Measurements from ENCODE around the gene SPATS2. TPM values are rescaled to one million over a fixed set of nuclear protein-coding genes. Genes with fewer than 3 reads are reported as not detected.

SPATS2 gene
- total RNA-seq, 1 experiment from 2014 or later: 56.3 TPM

DNA sequence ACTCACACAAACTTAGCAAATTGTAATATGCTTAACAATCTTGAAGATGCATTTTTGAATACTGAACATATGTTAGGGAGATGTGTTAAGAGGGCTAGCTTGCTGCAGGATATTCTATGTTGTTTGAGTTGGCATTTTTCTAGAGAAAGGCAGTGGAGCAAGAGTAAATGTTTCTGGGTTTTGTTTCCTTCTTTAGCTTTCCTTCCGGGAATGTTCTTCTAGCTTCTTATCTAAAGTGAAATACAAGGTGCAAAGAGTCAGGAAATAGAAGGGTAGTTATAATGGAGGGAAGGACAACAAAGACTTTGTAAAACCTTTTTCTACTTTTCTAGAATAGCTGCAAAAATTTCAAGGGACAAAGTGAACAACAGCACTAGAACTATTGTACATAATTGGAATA lies 94.0 kb downstream of the SPATS2 start:
- Histone ChIP-seq H3K27me3 (ENCODE audit: control insufficient read depth, insufficient read depth, low read length) (no peaks in the 10 kb centered on the region), H3K4me1 (ENCODE audit: control insufficient read depth, insufficient read depth, low read length) (no peaks in the 10 kb centered on the region), H3K27ac (ENCODE audit: low read length) (no peak overlapping the region), H3K4me3 (ENCODE audit: low read depth in 2 of 2, low read length in 2 of 2) (no peak overlapping the region), H3K36me3 (ENCODE audit: control insufficient read depth, insufficient read depth, low read length) (peaks cover 5% of the 10 kb centered on the region; the same call in 1 of the 2 replicates), H3K9me3 (ENCODE audit: control insufficient read depth, insufficient read depth, low read depth, low read length) (no peaks in the 10 kb centered on the region)
- BruUV-seq (replicated peaks): no TSS peak
- POLR2A ChIA-PET: no interaction called here
- TF ChIP-seq TCF7L2 (IDR thresholded peaks at IDR 0.05; ENCODE audit: low read depth, low read length) (no peak), POLR2AphosphoS5 (IDR thresholded peaks at IDR 0.05; ENCODE audit: low read depth, low read length) (no peak), SIN3A (IDR thresholded peaks at IDR 0.05; ENCODE audit: borderline replicate concordance, insufficient read depth, low read depth, low read length) (no peak), CTCF (IDR thresholded peaks at IDR 0.05) (no peak)
- TF ChIP-seq, protein P1, sequence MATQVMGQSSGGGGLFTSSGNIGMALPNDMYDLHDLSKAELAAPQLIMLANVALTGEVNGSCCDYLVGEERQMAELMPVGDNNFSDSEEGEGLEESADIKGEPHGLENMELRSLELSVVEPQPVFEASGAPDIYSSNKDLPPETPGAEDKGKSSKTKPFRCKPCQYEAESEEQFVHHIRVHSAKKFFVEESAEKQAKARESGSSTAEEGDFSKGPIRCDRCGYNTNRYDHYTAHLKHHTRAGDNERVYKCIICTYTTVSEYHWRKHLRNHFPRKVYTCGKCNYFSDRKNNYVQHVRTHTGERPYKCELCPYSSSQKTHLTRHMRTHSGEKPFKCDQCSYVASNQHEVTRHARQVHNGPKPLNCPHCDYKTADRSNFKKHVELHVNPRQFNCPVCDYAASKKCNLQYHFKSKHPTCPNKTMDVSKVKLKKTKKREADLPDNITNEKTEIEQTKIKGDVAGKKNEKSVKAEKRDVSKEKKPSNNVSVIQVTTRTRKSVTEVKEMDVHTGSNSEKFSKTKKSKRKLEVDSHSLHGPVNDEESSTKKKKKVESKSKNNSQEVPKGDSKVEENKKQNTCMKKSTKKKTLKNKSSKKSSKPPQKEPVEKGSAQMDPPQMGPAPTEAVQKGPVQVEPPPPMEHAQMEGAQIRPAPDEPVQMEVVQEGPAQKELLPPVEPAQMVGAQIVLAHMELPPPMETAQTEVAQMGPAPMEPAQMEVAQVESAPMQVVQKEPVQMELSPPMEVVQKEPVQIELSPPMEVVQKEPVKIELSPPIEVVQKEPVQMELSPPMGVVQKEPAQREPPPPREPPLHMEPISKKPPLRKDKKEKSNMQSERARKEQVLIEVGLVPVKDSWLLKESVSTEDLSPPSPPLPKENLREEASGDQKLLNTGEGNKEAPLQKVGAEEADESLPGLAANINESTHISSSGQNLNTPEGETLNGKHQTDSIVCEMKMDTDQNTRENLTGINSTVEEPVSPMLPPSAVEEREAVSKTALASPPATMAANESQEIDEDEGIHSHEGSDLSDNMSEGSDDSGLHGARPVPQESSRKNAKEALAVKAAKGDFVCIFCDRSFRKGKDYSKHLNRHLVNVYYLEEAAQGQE (IDR thresholded peaks at IDR 0.05; ENCODE audit: insufficient read depth in 1 of 2, low read depth in 2 of 2, low read length in 1 of 2): no peak
- DNase-seq (ENCODE audit: low read depth, low spot score) (no peak), ATAC-seq (no peak)
- CTCF ChIA-PET: no interaction called here
- intact Hi-C loops (cut with micrococcal nuclease; ENCODE audit: unreplicated experiment): no loop called here
- in situ Hi-C loops (cut with HindIII; ENCODE audit: low pct_unique_long_range_greater_than_20kb, low sequenced_read_pairs): no loop called here

DNA sequence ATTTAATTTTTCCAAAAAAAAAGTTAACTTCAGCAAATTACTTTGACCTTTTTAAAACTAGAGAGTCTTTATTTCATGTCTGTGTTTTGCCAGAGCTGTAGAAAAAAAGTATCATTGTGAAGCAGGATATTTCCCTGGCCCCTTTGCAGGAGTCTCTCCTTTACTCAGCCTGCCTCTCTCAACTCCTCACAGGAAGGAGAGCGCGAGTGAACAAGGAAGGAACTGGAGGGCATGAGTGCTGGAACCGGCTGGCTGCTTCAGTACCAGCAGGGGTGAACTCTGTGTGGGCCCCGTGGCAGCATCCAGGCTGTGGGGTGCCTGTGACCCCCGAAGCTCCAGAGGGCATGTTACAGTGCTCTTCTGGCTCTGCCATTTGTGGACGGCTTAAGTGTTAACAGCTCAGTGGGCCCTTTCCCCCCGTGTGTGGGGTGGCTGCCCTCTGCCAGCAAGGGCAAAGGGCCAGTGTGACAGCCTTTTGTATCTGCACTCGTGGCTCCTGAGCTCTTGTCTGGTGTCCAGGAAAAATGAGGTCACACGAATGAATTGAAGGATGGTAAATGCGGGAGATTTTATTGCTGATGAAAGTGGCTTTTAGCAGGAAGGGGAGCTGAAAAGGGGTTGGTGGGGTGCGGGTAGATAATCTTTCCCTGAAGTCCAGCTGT lies 95.0 kb downstream of the SPATS2 start:
- BruUV-seq (replicated peaks): TSS peak; percentile 49
- Histone ChIP-seq H3K4me1 (ENCODE audit: control insufficient read depth, insufficient read depth, low read length) (no peaks in the 10 kb centered on the region), H3K27me3 (ENCODE audit: control insufficient read depth, insufficient read depth, low read length) (no peaks in the 10 kb centered on the region), H3K9me3 (ENCODE audit: control insufficient read depth, insufficient read depth, low read depth, low read length) (no peaks in the 10 kb centered on the region), H3K27ac (ENCODE audit: low read length) (no peak overlapping the region), H3K36me3 (ENCODE audit: control insufficient read depth, insufficient read depth, low read length) (peaks cover 5% of the 10 kb centered on the region; the same call in 1 of the 2 replicates), H3K4me3 (ENCODE audit: low read depth in 2 of 2, low read length in 2 of 2) (no peak overlapping the region)
- ATAC-seq (no peak), DNase-seq (ENCODE audit: low read depth, low spot score) (no peak)
- POLR2A ChIA-PET: no interaction called here
- in situ Hi-C loops (cut with HindIII; ENCODE audit: low pct_unique_long_range_greater_than_20kb, low sequenced_read_pairs): no loop called here
- TF ChIP-seq, protein P1 (IDR thresholded peaks at IDR 0.05; ENCODE audit: insufficient read depth in 1 of 2, low read depth in 2 of 2, low read length in 1 of 2): no peak
- no peak for TF ChIP-seq CTCF (IDR thresholded peaks at IDR 0.05)
- CTCF ChIA-PET: no interaction called here
- intact Hi-C loops (cut with micrococcal nuclease; ENCODE audit: unreplicated experiment): no loop called here

All from Panc1 (cell line).